DOHH2 (cell line): ENCODE measurements around the gene SIGLEC6.

Experiments used
- H3F3A ChIP-seq: fragments of 200-600 bp; sonication (generic), shearing (Covaris generic); 2 replicates; pipeline ENCODE4 v1.6.0; 2016; ENCODE audit warnings: antibody characterized with exemption, mild to moderate bottlenecking; ENCODE audit not compliant: control insufficient read depth, insufficient read depth
- H3K27ac ChIP-seq: fragments of 200-600 bp; sonication (generic); 2 replicates; pipeline ENCODE4 v1.5.1; 2014; ENCODE audit warnings: low read depth, mild to moderate bottlenecking, low read length, moderate library complexity
- H3K27me3 ChIP-seq: fragments of 200-600 bp; sonication (generic); 2 replicates; pipeline ENCODE4 v1.6.1; 2014; ENCODE audit warnings: mild to moderate bottlenecking, low read length, mixed read lengths; ENCODE audit not compliant: control insufficient read depth
- H3K36me3 ChIP-seq: fragments of 200-600 bp; sonication (generic); 2 replicates; pipeline ENCODE4 v1.6.1; 2014; ENCODE audit warnings: mild to moderate bottlenecking, low read length, moderate library complexity, mixed read lengths; ENCODE audit not compliant: control insufficient read depth
- H3K4me1 ChIP-seq: fragments of 200-600 bp; sonication (generic); 2 replicates; pipeline ENCODE4 v1.6.1; 2014; ENCODE audit warnings: mild to moderate bottlenecking, low read length, mixed read lengths; ENCODE audit not compliant: control insufficient read depth
- H3K4me2 ChIP-seq: fragments of 200-600 bp; sonication (generic); 2 replicates; pipeline ENCODE4 v1.6.0; 2014; ENCODE audit warnings: mild to moderate bottlenecking, low read length, moderate library complexity
- H3K4me3 ChIP-seq: fragments of 200-600 bp; sonication (generic); 2 replicates; pipeline ENCODE4 v1.5.1; 2014; ENCODE audit warnings: mild to moderate bottlenecking, low read length, mixed read lengths
- H3K79me2 ChIP-seq: fragments of 200-600 bp; sonication (generic); 2 replicates; pipeline ENCODE4 v1.6.1; 2014; ENCODE audit warnings: mild to moderate bottlenecking, low read length, mixed read lengths; ENCODE audit not compliant: control insufficient read depth
- H3K9me2 ChIP-seq: fragments of 200-600 bp; sonication (generic); replicated peaks from 2 replicates; pipeline ENCODE4 v1.6.1; 2014; ENCODE audit warnings: mild to moderate bottlenecking, low read length, mixed read lengths; ENCODE audit not compliant: control insufficient read depth
- H3K9me3 ChIP-seq: fragments of 200-600 bp; sonication (generic); 2 replicates; pipeline ENCODE4 v1.6.1; 2014; ENCODE audit warnings: antibody characterized with exemption, low read length, mixed read lengths; ENCODE audit not compliant: control insufficient read depth, insufficient read depth
- H4K20me1 ChIP-seq: fragments of 200-600 bp; sonication (generic); 2 replicates; pipeline ENCODE4 v1.6.0; 2014; ENCODE audit warnings: low read depth, mild to moderate bottlenecking, antibody characterized with exemption, low read length, moderate library complexity; ENCODE audit not compliant: control insufficient read depth, insufficient read depth
- CTCF ChIP-seq: fragments of 200-600 bp; sonication (generic); IDR thresholded peaks from one replicate; pipeline ENCODE4 v1.5.1; 2014; ENCODE audit warnings: antibody characterized with exemption, mild to moderate bottlenecking, low read depth, low read length; ENCODE audit not compliant: poor library complexity, severe bottlenecking
- EZH2phosphoT487 ChIP-seq: fragments of 200-600 bp; sonication (generic); IDR thresholded peaks from 2 replicates; pipeline ENCODE4 v1.6.1; 2017; ENCODE audit warnings: borderline replicate concordance, mild to moderate bottlenecking, antibody characterized with exemption, low read length, moderate library complexity, mixed read lengths

Gene SIGLEC6

DNA sequence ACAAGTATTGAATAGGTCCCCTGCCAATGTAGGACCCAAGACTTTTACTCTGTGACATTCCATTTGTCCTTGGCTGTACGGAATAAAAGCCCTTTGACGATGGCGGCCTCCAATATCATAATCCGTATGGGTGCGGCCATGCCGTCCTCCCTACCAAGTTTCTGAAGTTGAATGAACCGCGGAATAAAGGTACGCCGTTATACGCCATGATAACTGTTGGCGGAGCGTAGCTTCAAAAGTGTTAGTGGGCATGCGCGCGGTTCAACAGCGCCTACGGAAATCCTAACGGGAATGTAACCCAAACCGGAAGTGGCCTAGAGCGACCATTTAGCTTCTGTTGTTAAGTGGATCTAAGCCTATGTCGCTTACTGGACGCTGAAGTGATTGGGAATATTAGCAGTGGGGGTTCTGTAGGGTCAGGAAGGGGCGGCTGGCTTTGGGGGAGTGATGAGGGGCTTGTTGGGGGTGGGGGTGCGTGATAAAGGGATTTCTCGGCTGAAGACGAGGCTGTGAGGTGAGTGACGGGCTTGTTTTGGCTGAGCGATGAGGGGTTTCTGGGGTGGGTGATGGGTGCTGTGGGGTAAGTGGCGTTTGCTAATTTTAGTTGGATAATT is 39.6 kb upstream of the SIGLEC6 start, which contains the start of gene ZNF175:
ZNF175 (plus strand) TSS at position 322 of the 614 bp plus-strand sequence. CDS start 2,047 bp downstream, outside the sequence.
- H3K79me2 ChIP-seq: peaks cover 19% of the 10 kb centered on the region
- H3K27ac ChIP-seq: no peak within 1 kb of the TSS
- peaks cover 16% of the 10 kb centered on the region for H3K4me1 ChIP-seq

DNA sequence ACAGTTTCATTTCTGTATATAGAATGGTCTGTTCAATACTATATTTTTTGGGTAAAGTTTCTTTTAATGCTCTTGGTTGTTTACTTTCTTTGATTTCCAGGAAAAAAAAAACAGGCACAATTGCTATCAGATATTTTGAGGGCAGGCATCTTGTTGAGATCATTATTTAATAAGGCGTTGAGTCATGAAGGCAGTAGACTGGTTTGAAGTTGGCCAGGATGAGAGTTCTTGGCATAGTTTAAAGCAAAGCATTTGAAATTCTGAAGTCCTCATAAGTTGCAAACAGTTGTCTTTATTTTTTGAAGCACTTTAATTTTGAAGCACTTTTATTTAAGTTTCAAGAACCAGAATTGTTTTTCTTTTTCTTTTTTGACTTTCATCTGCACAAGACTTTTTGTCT is 37.0 kb upstream of the SIGLEC6 start:
- no peak overlapping the region for H3K4me2 ChIP-seq
- no peak overlapping the region for H3K27ac ChIP-seq
- peaks cover 16% of the 10 kb centered on the region for H3K4me1 ChIP-seq
- TF ChIP-seq CTCF (no peak), EZH2phosphoT487 (no peak)
- H4K20me1 ChIP-seq: no peaks in the 10 kb centered on the region
- no peaks in the 10 kb centered on the region for H3K9me2 ChIP-seq
- H3K79me2 ChIP-seq: peaks cover 19% of the 10 kb centered on the region
- peaks cover 6% of the 10 kb centered on the region for H3K36me3 ChIP-seq
- H3K4me3 ChIP-seq: no peak overlapping the region
- H3F3A ChIP-seq: no peaks in the 10 kb centered on the region
- H3K27me3 ChIP-seq: peaks cover 14% of the 10 kb centered on the region
- H3K9me3 ChIP-seq: no peaks in the 10 kb centered on the region

More for the DNA sequence above, 39.6 kb upstream of the SIGLEC6 start, which contains the start of gene ZNF175:
- Histone ChIP-seq H3K4me2 (peak within 1 kb of the TSS; percentile 78), H3K9me3 (no peaks in the 10 kb centered on the region), H3K36me3 (peaks cover 14% of the 10 kb centered on the region), H3K9me2 (no peaks in the 10 kb centered on the region), H3F3A (no peaks in the 10 kb centered on the region), H3K27me3 (peaks cover 10% of the 10 kb centered on the region), H3K4me3 (peak within 1 kb of the TSS; percentile 82), H4K20me1 (no peaks in the 10 kb centered on the region)
- no peak for TF ChIP-seq CTCF
- no peak for TF ChIP-seq EZH2phosphoT487

DNA sequence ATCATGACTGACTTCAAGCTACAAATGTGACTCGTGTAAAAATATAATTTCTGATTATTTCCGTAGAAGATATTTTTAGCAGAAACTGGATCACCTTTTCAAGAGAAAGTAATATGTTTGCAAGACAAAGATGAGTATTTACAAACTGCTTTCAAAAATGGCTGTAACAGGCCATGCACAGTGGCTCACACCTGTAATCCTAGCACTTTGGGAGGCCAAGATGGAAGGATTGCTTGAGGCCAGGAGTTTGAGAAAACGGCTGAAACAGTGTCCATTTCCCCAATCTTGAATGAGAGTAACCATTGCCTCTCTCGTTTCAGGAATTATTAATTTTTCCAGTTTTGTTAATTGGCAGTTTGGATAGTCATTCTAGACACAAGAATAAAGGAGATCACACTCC is 36.1 kb upstream of the SIGLEC6 start:
- H3K4me2 ChIP-seq: no peak overlapping the region
- H3K9me3 ChIP-seq: no peaks in the 10 kb centered on the region
- H3K9me2 ChIP-seq: no peaks in the 10 kb centered on the region
- no peak for TF ChIP-seq EZH2phosphoT487
- TF ChIP-seq CTCF: no peak
- peaks cover 15% of the 10 kb centered on the region for H3K79me2 ChIP-seq
- H4K20me1 ChIP-seq: no peaks in the 10 kb centered on the region
- no peak overlapping the region for H3K4me3 ChIP-seq
- H3K27me3 ChIP-seq: peaks cover 14% of the 10 kb centered on the region
- no peaks in the 10 kb centered on the region for H3F3A ChIP-seq
- no peaks in the 10 kb centered on the region for H3K36me3 ChIP-seq
- H3K27ac ChIP-seq: no peak overlapping the region
- H3K4me1 ChIP-seq: peaks cover 16% of the 10 kb centered on the region
